NCI-H2029 (cell line): Measurements from ENCODE around the gene GALNT17.
"Not testable (repeated sequence)": the region's sequence is repeated elsewhere in the genome, so short reads cannot be mapped to it uniquely, and the experiment has no call there.

Source experiments
- DNase-seq: peaks from one replicate; lab custom pipeline; 2025; lab: John Stamatoyannopoulos, UW

Gene GALNT17

GRCh38 chr7:71165708-71166107, 33.8 kb downstream of the GALNT17 start:
- DNase-seq: no peak

GRCh38 chr7:71171476-71171875, 39.5 kb downstream of the GALNT17 start:
- no peak for DNase-seq

GRCh38 chr7:71173955-71174354, 42.0 kb downstream of the GALNT17 start:
- DNase-seq: peak; percentile 19

- DNase-seq: no peak
Observed at GRCh38 chr7:71182438-71182935, 50.5 kb downstream of the GALNT17 start.

- DNase-seq: no peak
Observed at GRCh38 chr7:71184136-71184535, 52.2 kb downstream of the GALNT17 start.

GRCh38 chr7:71184609-71185008, 52.7 kb downstream of the GALNT17 start:
- DNase-seq: no peak

- no peak for DNase-seq
Observed at GRCh38 chr7:71186535-71187057, 54.7 kb downstream of the GALNT17 start.

- DNase-seq: no peak
Observed at GRCh38 chr7:71191771-71192170, 59.8 kb downstream of the GALNT17 start.

GRCh38 chr7:71193099-71193810, 61.3 kb downstream of the GALNT17 start:
- DNase-seq: no peak

GRCh38 chr7:71198391-71198790, 66.4 kb downstream of the GALNT17 start:
- no peak for DNase-seq

GRCh38 chr7:71198887-71199286, 66.9 kb downstream of the GALNT17 start:
- DNase-seq: no peak

GRCh38 chr7:71206184-71206583, 74.2 kb downstream of the GALNT17 start:
- DNase-seq: no peak

GRCh38 chr7:71208881-71209280, 76.9 kb downstream of the GALNT17 start:
- no peak for DNase-seq

GRCh38 chr7:71209484-71209883, 77.5 kb downstream of the GALNT17 start:
- DNase-seq: not testable (repeated sequence)

- DNase-seq: no peak
Observed at GRCh38 chr7:71210220-71210619, 78.3 kb downstream of the GALNT17 start.

- DNase-seq: not testable (repeated sequence)
Observed at GRCh38 chr7:71212433-71212832, 80.5 kb downstream of the GALNT17 start.

GRCh38 chr7:71216211-71216610, 84.3 kb downstream of the GALNT17 start:
- DNase-seq: no peak

GRCh38 chr7:71220210-71220695, 88.3 kb downstream of the GALNT17 start:
- DNase-seq: no peak

- no peak for DNase-seq
Observed at GRCh38 chr7:71221049-71221448, 89.1 kb downstream of the GALNT17 start.

- DNase-seq: no peak
Observed at GRCh38 chr7:71221549-71221948, 89.6 kb downstream of the GALNT17 start.

- no peak for DNase-seq
Observed at GRCh38 chr7:71227126-71227525, 95.2 kb downstream of the GALNT17 start.

GRCh38 chr7:71229148-71229547, 97.2 kb downstream of the GALNT17 start:
- no peak for DNase-seq

- no peak for DNase-seq
Observed at GRCh38 chr7:71229699-71230098, 97.8 kb downstream of the GALNT17 start.

- DNase-seq: no peak
Observed at GRCh38 chr7:71235253-71235652, 103.3 kb downstream of the GALNT17 start.
